H1 (cell line): ENCODE data around the gene ITM2B. TPM values are rescaled to one million over a fixed set of nuclear protein-coding genes. Genes with fewer than 3 reads are reported as not detected.
A peak's percentile ranks its signal among the peaks of the same experiment; 100 is the strongest.

Experiments
- CTCF ChIA-PET: fragments of 300-600 bp; sonication (Branson Sonifier 250); formaldehyde crosslinking; loops from one replicate; lab custom pipeline; 2021; ENCODE audit not compliant: partially characterized antibody; lab: Charles Lee
- POLR2A ChIA-PET: fragments of 300-600 bp; sonication (Branson Sonifier 250); formaldehyde crosslinking; loops from one replicate; lab custom pipeline; 2021; ENCODE audit warnings: inconsistent platforms; ENCODE audit not compliant: partially characterized antibody; lab: Charles Lee
- DNase-seq, 2 experiments: peaks; one replicate each; pipeline versions ENCODE4 v3.0.0 to v3.0.0-alpha.2; 2010 to 2022; ENCODE audit warnings: low spot score in 2 of 2, low read depth in 1 of 2, mixed read lengths in 1 of 2
- FAIRE-seq: peaks from 2 replicates; lab custom pipeline; 2011; peaks lifted over from hg19 to GRCh38; lab: Jason Lieb, UNC
- H2AFZ ChIP-seq: 2 replicates; pipeline ENCODE4 v1.8.1; 2012; ENCODE audit warnings: low read length, inconsistent platforms
- H2AK5ac ChIP-seq: 2 replicates; pipeline ENCODE4 v1.6.1; 2013; ENCODE audit warnings: low read depth, low read length
- H2BK120ac ChIP-seq: replicated peaks from 2 replicates; pipeline ENCODE3; 2013; ENCODE audit warnings: low read depth, low read length, inconsistent platforms
- H2BK12ac ChIP-seq: 2 replicates; pipeline ENCODE4 v1.6.1; 2013; ENCODE audit warnings: low read depth, low read length
- H2BK15ac ChIP-seq: 2 replicates; pipeline ENCODE4 v1.6.1; 2013; ENCODE audit warnings: low read length
- H2BK20ac ChIP-seq: 2 replicates; pipeline ENCODE4 v1.6.1; 2013; ENCODE audit warnings: low read length
- H2BK5ac ChIP-seq: 2 replicates; pipeline ENCODE4 v1.6.1; 2013; ENCODE audit warnings: low read depth, low read length
- H3K14ac ChIP-seq: 2 replicates; pipeline ENCODE4 v1.6.1; 2013; ENCODE audit warnings: inconsistent platforms; ENCODE audit not compliant: insufficient read length
- H3K18ac ChIP-seq: 2 replicates; pipeline ENCODE4 v1.6.1; 2013; ENCODE audit warnings: low read length; ENCODE audit errors: extremely low read depth
- H3K23ac ChIP-seq: 2 replicates; pipeline ENCODE4 v1.6.1; 2013; ENCODE audit warnings: inconsistent platforms; ENCODE audit not compliant: insufficient read length
- H3K23me2 ChIP-seq: 2 replicates; pipeline ENCODE4 v1.6.1; 2013; ENCODE audit warnings: low read depth, low read length
- H3K27ac ChIP-seq: 2 replicates; pipeline ENCODE4 v1.6.1; 2011; ENCODE audit warnings: low read depth, low read length, inconsistent platforms
- H3K27me3 ChIP-seq, 4 experiments: replicated peaks in 1 of 4; 1 replicate in 1 of 4; 2 replicates in 3 of 4; pipeline versions ENCODE4 v1.6.1 to v1.8.1; 2011 to 2013; ENCODE audit warnings: low read length in 3 of 4, mild to moderate bottlenecking in 3 of 4, inconsistent platforms in 2 of 4, mixed read lengths in 2 of 4, moderate library complexity in 1 of 4; ENCODE audit not compliant: control insufficient read depth in 3 of 4, insufficient read depth in 3 of 4; ENCODE audit errors: extremely low read depth in 1 of 4
- H3K36me3 ChIP-seq, 4 experiments: 2 replicates each; pipeline versions ENCODE4 v1.6.1 to v1.8.1; 2011 to 2013; ENCODE audit warnings: mild to moderate bottlenecking in 4 of 4, low read length in 3 of 4, moderate library complexity in 2 of 4, control low read depth in 1 of 4, inconsistent platforms in 1 of 4; ENCODE audit not compliant: insufficient read depth in 4 of 4, control insufficient read depth in 2 of 4
- H3K4ac ChIP-seq: replicated peaks from 2 replicates; pipeline ENCODE3; 2013; ENCODE audit warnings: low read length, low read depth, mixed read lengths, inconsistent platforms; ENCODE audit not compliant: insufficient read length
- H3K4me1 ChIP-seq, 4 experiments: replicated peaks in 1 of 4; 1 replicate in 1 of 4; 2 replicates in 3 of 4; pipeline versions ENCODE4 v1.6.1 to v1.8.1; 2011 to 2013; ENCODE audit warnings: low read length in 3 of 4, inconsistent platforms in 2 of 4, mixed read lengths in 1 of 4; ENCODE audit not compliant: insufficient read depth in 4 of 4, control insufficient read depth in 3 of 4
- H3K4me2 ChIP-seq, 2 experiments: 2 replicates each; pipeline versions ENCODE4 v1.6.1 to v1.8.1; 2011 to 2013; ENCODE audit warnings: low read depth in 2 of 2, low read length in 2 of 2, control low read depth in 1 of 2, inconsistent platforms in 1 of 2, mild to moderate bottlenecking in 1 of 2; ENCODE audit not compliant: insufficient read depth in 1 of 2
- H3K4me3 ChIP-seq, 4 experiments: fragments of 200-600, 300-600 bp in 1 of 4; sonication (generic), shearing (Covaris generic), sonication (Bioruptor Twin) in 1 of 4; 2 replicates each; pipeline versions ENCODE4 v1.5.1 to v1.8.1; 2011 to 2016; ENCODE audit warnings: low read length in 4 of 4, low read depth in 3 of 4, control low read depth in 2 of 4, inconsistent platforms in 2 of 4, mild to moderate bottlenecking in 2 of 4, mixed read lengths in 1 of 4, moderate library complexity in 1 of 4; ENCODE audit not compliant: insufficient read depth in 2 of 4; ENCODE audit errors: extremely low read depth in 1 of 4
- H3K56ac ChIP-seq: replicated peaks from 2 replicates; pipeline ENCODE3; 2013; ENCODE audit warnings: low read depth, mild to moderate bottlenecking, mixed read lengths, low read length, inconsistent platforms; ENCODE audit not compliant: insufficient read length
- H3K79me1 ChIP-seq: 2 replicates; pipeline ENCODE4 v1.6.1; 2013; ENCODE audit warnings: low read depth, low read length, control low read depth
- H3K79me2 ChIP-seq, 2 experiments: 2 replicates each; pipeline versions ENCODE4 v1.6.1 to v1.8.1; 2012 to 2013; ENCODE audit warnings: low read length in 2 of 2, mild to moderate bottlenecking in 2 of 2, inconsistent platforms in 1 of 2; ENCODE audit not compliant: insufficient read depth in 2 of 2, control insufficient read depth in 1 of 2
- H3K9ac ChIP-seq, 4 experiments: replicated peaks in 1 of 4; 1 replicate in 1 of 4; 2 replicates in 3 of 4; pipeline versions ENCODE4 v1.6.1 to v1.8.1; 2011 to 2013; ENCODE audit warnings: low read depth in 3 of 4, low read length in 3 of 4, control low read depth in 2 of 4, mild to moderate bottlenecking in 2 of 4, moderate library complexity in 2 of 4, inconsistent platforms in 1 of 4; ENCODE audit errors: extremely low read depth in 1 of 4
- H3K9me3 ChIP-seq, 2 experiments: 2 replicates each; pipeline versions ENCODE4 v1.6.1 to v1.8.1; 2012 to 2013; ENCODE audit warnings: mild to moderate bottlenecking in 2 of 2, moderate library complexity in 2 of 2, control low read depth in 1 of 2, inconsistent platforms in 1 of 2, low read depth in 1 of 2, low read length in 1 of 2, mixed read lengths in 1 of 2; ENCODE audit not compliant: insufficient read depth in 2 of 2
- H4K20me1 ChIP-seq, 2 experiments: replicated peaks in 1 of 2; 2 replicates each; pipeline versions ENCODE3 to v1.8.1; 2011 to 2013; ENCODE audit warnings: inconsistent platforms in 2 of 2, low read length in 2 of 2, mild to moderate bottlenecking in 1 of 2; ENCODE audit not compliant: insufficient read depth in 2 of 2, control insufficient read depth in 1 of 2
- H4K5ac ChIP-seq: 2 replicates; pipeline ENCODE4 v1.6.1; 2013; ENCODE audit warnings: low read length, low read depth, mixed read lengths, inconsistent platforms; ENCODE audit not compliant: insufficient read length
- H4K8ac ChIP-seq: 2 replicates; pipeline ENCODE4 v1.8.0; 2013; ENCODE audit warnings: mild to moderate bottlenecking, moderate library complexity, low read length, inconsistent platforms; ENCODE audit not compliant: insufficient read depth; ENCODE audit errors: extremely low read depth
- H4K91ac ChIP-seq: replicated peaks from 2 replicates; pipeline ENCODE3; 2013; ENCODE audit warnings: low read length, mixed read lengths, inconsistent platforms; ENCODE audit not compliant: insufficient read length
- BACH1 ChIP-seq: IDR thresholded peaks from 2 replicates; pipeline ENCODE4 v1.6.1; 2012; ENCODE audit warnings: low read length, improper control_type of control experiment
- CTBP2 ChIP-seq: IDR thresholded peaks from 2 replicates; pipeline ENCODE4 v1.7.0; 2011; ENCODE audit warnings: borderline replicate concordance, mild to moderate bottlenecking, moderate library complexity, mixed read lengths, low read length; ENCODE audit not compliant: insufficient read depth, insufficient read length
- FOSL1 ChIP-seq: IDR thresholded peaks from 2 replicates; pipeline ENCODE4 v1.6.1; 2011; ENCODE audit warnings: mild to moderate bottlenecking, low read depth, low read length, moderate library complexity; ENCODE audit not compliant: insufficient read depth
- GABPA ChIP-seq: IDR thresholded peaks from 2 replicates; pipeline ENCODE4 v1.6.1; 2011; ENCODE audit warnings: mild to moderate bottlenecking, low read length, moderate library complexity, borderline replicate concordance; ENCODE audit not compliant: insufficient read depth
- KDM5A ChIP-seq: fragments of 200-600 bp; IDR thresholded peaks from 2 replicates; pipeline ENCODE4 v1.7.1; 2012; ENCODE audit warnings: mild to moderate bottlenecking, low read length, inconsistent platforms, mixed read lengths
- NRF1 ChIP-seq: IDR thresholded peaks from 2 replicates; pipeline ENCODE4 v1.6.1; 2011; ENCODE audit warnings: mild to moderate bottlenecking, low read depth, low read length, improper control_type of control experiment
- SAP30 ChIP-seq: fragments of 300-600 bp; sonication (generic); IDR thresholded peaks from 2 replicates; pipeline ENCODE4 v1.7.1; 2012; ENCODE audit warnings: low read length, moderate library complexity, mild to moderate bottlenecking, inconsistent platforms; ENCODE audit not compliant: insufficient read depth, insufficient replicate concordance
- SIN3A ChIP-seq, 2 experiments: IDR thresholded peaks in 1 of 2; conservative IDR thresholded peaks in 1 of 2; 2 replicates each; pipeline ENCODE4 v1.6.1; 2011 to 2012; ENCODE audit warnings: low read length in 2 of 2, improper control_type of control experiment in 1 of 2, low read depth in 1 of 2, mild to moderate bottlenecking in 1 of 2
- SIX5 ChIP-seq: IDR thresholded peaks from 2 replicates; pipeline ENCODE4 v1.6.1; 2011; ENCODE audit warnings: mild to moderate bottlenecking, low read depth, low read length
- SUZ12 ChIP-seq: fragments of 200-600 bp; sonication (generic); IDR thresholded peaks from 2 replicates; pipeline ENCODE4 v1.6.1; 2012; ENCODE audit warnings: mild to moderate bottlenecking, inconsistent platforms, low read length, moderate library complexity, mixed read lengths
- TBP ChIP-seq: IDR thresholded peaks from 2 replicates; pipeline ENCODE4 v1.6.1; 2011; ENCODE audit warnings: low read depth, low read length, improper control_type of control experiment
- TEAD4 ChIP-seq: IDR thresholded peaks from 2 replicates; pipeline ENCODE4 v1.6.1; 2012; ENCODE audit warnings: low read depth, low read length, inconsistent platforms, mixed read lengths
- USF2 ChIP-seq: IDR thresholded peaks from 2 replicates; pipeline ENCODE4 v1.6.1; 2011; ENCODE audit warnings: low read length, improper control_type of control experiment
- WGBS, 2 experiments: shearing (Covaris generic) in 1 of 2; methylation state at CpG; one replicate each; pipeline versions ENCODE4 v1.1.6 to v1.1.7; 2013 to 2015; ENCODE audit warnings: low lambda C conversion rate in 2 of 2, mixed read lengths in 2 of 2, inconsistent platforms in 1 of 2, low coverage in 1 of 2, missing lambda C conversion rate in 1 of 2; ENCODE audit not compliant: insufficient replicate concordance in 2 of 2, insufficient coverage in 1 of 2, insufficient read length in 1 of 2; ENCODE audit errors: extremely low coverage in 1 of 2, missing lambda C conversion rate in 1 of 2; 5-methylcytosine and 5-hydroxymethylcytosine counted together
- polyA plus RNA-seq, 7 experiments: library from polyadenylated mRNA; depleted of rRNA in 3 of 7; stranded (reverse) in 5 of 7; unstranded in 2 of 7; fragments of >200 nt in 5 of 7; fragments of 200-250 nt in 2 of 7; gene quantifications; 1 replicate in 5 of 7; 2 replicates in 1 of 7; 4 replicates in 1 of 7; pipeline versions ENCODE4 v1.2.1 to v1.2.3, GENCODE V29; 2011 to 2013; ENCODE audit warnings: missing spikeins in 2 of 7, mixed read lengths in 2 of 7
- total RNA-seq: library from RNA; stranded (reverse); fragmentation: NEBNext Ultra II Directional; extraction: Animal tissue kit (Norgen Biotek cat#: 25700); gene quantifications from 2 replicates; pipeline ENCODE4 v1.2.1, GENCODE V29; 2021

ITM2B gene
- total and polyA plus RNA-seq, 2 of the 8 experiments (the other 6 are each of a cell fraction or from before 2014, with no cell fraction given) = 132 to 184 TPM

- H3K9me3 ChIP-seq = no peaks in the 10 kb centered on the region
- H3K27ac ChIP-seq = no peak overlapping the region
- H4K8ac ChIP-seq = no peak overlapping the region
- no peak overlapping the region for H3K56ac ChIP-seq
- POLR2A ChIA-PET = no interaction called here
- H2AFZ ChIP-seq = 0 out of 2 replicates have a peak overlapping the region, but pooled peaks have one; percentile 20
- H3K9ac ChIP-seq = no peak overlapping the region
- H3K4me1 ChIP-seq = no peaks in the 10 kb centered on the region
- H2BK120ac ChIP-seq = no peak overlapping the region
- no peaks in the 10 kb centered on the region for H3K36me3 ChIP-seq
- no peak overlapping the region for H2AK5ac ChIP-seq
- H2BK15ac ChIP-seq = no peak overlapping the region
- CTCF ChIA-PET = interaction anchor here (0.8 kb wide), 1 partner anchor 65 kb away, joined by 3 read pairs; no protein-coding TSS in a partner anchor
- no peak overlapping the region for H3K4ac ChIP-seq
- H3K14ac ChIP-seq = no peak overlapping the region
- H2BK12ac ChIP-seq = no peak overlapping the region
- no peak overlapping the region for H3K4me3 ChIP-seq
- H2BK5ac ChIP-seq = no peak overlapping the region
- no peak overlapping the region for H3K4me2 ChIP-seq
- WGBS, 2 experiments = 86 to 100% methylated on average over 1 to 8 of the region's 8 CpGs
- H2BK20ac ChIP-seq = no peak overlapping the region
- H4K20me1 ChIP-seq = no peaks in the 10 kb centered on the region
- H4K91ac ChIP-seq = no peak overlapping the region
- DNase-seq (no peak), FAIRE-seq (no peak)
- H3K23me2 ChIP-seq = no peaks in the 10 kb centered on the region
- H3K23ac ChIP-seq = no peak overlapping the region
- no peaks in the 10 kb centered on the region for H3K79me1 ChIP-seq
- no peaks in the 10 kb centered on the region for H3K27me3 ChIP-seq
- H3K18ac ChIP-seq = no peak overlapping the region
- no peak overlapping the region for H4K5ac ChIP-seq
- no peaks in the 10 kb centered on the region for H3K79me2 ChIP-seq
- no peak for TF ChIP-seq SAP30
- no peak for TF ChIP-seq TBP
- TF ChIP-seq FOSL1 = no peak
- TF ChIP-seq GABPA = no peak
- TF ChIP-seq SIX5 = no peak
- TF ChIP-seq BACH1 = no peak
- no peak for TF ChIP-seq SUZ12
- no peak for TF ChIP-seq SIN3A (conservative IDR thresholded peaks at IDR 0.05 in 1 of 2, IDR thresholded peaks at IDR 0.05 in 1 of 2; ENCODE audit: low read depth in 1 of 2, low read length in 2 of 2)
- no peak for TF ChIP-seq CTBP2
- no peak for TF ChIP-seq TEAD4
- no peak for TF ChIP-seq NRF1
- no peak for TF ChIP-seq KDM5A
- TF ChIP-seq USF2 = no peak
These were observed 40.5 kb upstream of the ITM2B start for GRCh38 chr13:48192411-48192935.
